Measurements from ENCODE around the gene STARD3.

DNA sequence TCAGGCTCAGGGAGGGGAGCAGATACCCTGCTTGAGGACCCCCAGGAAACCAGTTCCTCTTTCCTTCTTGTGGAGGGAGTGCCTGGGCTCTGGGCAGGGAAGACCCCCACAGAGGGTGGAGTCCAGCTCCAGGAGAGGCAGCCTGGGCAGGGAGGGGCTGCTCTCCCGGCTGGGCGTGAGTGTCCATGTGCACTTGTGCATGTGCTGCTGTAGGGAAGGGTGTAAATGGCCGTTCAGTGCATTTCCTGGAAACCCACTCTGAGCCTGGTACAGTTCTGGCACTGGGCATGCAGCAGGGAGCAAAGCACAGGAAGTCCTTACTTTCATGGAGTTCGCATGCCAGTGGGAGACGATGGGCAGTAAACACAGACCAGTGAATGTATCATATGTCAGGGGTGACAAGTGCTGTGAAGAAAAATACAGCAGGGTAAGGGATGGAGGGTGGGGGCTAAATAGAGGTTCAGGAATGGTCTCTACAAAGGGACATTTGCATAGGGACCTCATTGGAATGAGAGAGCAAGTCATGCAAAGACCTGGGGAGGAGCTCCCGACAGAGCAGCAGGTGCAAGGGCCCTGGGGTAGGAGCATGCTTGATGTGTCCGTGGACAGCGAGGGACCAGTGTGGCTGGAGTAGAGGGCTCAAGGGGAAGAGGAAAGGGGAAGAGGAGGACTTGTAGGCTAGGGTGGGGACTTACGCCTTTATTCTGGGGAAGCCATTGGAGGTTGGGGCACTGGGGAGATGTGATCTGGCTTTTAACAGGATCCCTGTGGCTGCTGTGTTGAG lies 5.5 kb downstream of the STARD3 start:
- TF ChIP-seq CTCF (IDR thresholded peaks at IDR 0.05) (no peak), POLR2A (IDR thresholded peaks at IDR 0.05) (no peak)
